ENCODE data around the gene DEFB121. TPM values are rescaled to one million over a fixed set of nuclear protein-coding genes. Genes with fewer than 3 reads are reported as not detected.

The DEFB121 gene
- total RNA-seq, 3 donors from 2014 or later = not detected

DNA sequence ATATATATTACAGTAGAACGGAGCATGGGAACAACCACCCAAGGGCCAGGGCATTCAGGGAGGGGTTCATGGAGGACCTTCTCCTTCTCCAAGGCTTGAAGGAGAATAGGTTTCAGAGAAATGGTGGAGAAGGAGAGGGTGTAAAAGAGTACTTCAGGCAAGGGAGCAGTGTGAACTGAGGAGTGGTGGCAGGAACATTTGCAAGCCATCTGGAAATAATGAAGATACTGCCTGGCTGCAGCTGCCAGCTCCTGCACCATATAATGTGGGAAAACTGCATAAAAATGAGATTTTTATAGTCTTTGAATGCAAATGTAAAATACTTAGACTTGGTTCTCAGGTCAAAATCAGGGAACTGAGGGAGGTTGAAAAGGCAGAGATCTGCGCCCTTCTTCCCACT is 9.6 kb upstream of the DEFB121 start:
- Histone ChIP-seq H3K36me3 (ENCODE audit: low read depth) (no peaks in the 10 kb centered on the region), H3K4me3 (no peak overlapping the region), H3K4me1 (ENCODE audit: low read depth) (no peaks in the 10 kb centered on the region), H3K9me3 (no peaks in the 10 kb centered on the region)
- ATAC-seq (no peak), DNase-seq (no peak)
- no peak for TF ChIP-seq CTCF (IDR thresholded peaks at IDR 0.05)
- intact Hi-C loops (cut with DNase I, micrococcal nuclease) = no loop called here

GRCh38 chr20:31414381-31414780 is 8.4 kb upstream of the DEFB121 start:
- intact Hi-C loops (cut with DNase I, micrococcal nuclease) = no loop called here
- H3K9me3 ChIP-seq = peaks cover 6% of the 10 kb centered on the region
- no peaks in the 10 kb centered on the region for H3K36me3 ChIP-seq (ENCODE audit: low read depth)
- no peaks in the 10 kb centered on the region for H3K4me1 ChIP-seq (ENCODE audit: low read depth)
- ATAC-seq = no peak
- no peak for TF ChIP-seq CTCF (IDR thresholded peaks at IDR 0.05)
- no peak for DNase-seq
- no peak overlapping the region for H3K4me3 ChIP-seq

GRCh38 chr20:31410011-31410410 is 4.0 kb upstream of the DEFB121 start:
- no peak for TF ChIP-seq CTCF (IDR thresholded peaks at IDR 0.05)
- DNase-seq (no peak), ATAC-seq (no peak)
- no peaks in the 10 kb centered on the region for H3K4me1 ChIP-seq (ENCODE audit: low read depth)
- no peaks in the 10 kb centered on the region for H3K36me3 ChIP-seq (ENCODE audit: low read depth)
- peaks cover 6% of the 10 kb centered on the region for H3K9me3 ChIP-seq
- H3K4me3 ChIP-seq = no peak overlapping the region
- intact Hi-C loops (cut with DNase I, micrococcal nuclease) = no loop called here

- DNase-seq = no peak
- intact Hi-C loops (cut with DNase I, micrococcal nuclease) = no loop called here
- ATAC-seq = no peak
- no peak for TF ChIP-seq CTCF (IDR thresholded peaks at IDR 0.05)
- no peak overlapping the region for H3K4me3 ChIP-seq
- H3K36me3 ChIP-seq (ENCODE audit: low read depth) = no peaks in the 10 kb centered on the region
- H3K9me3 ChIP-seq = peaks cover 3% of the 10 kb centered on the region
- H3K4me1 ChIP-seq (ENCODE audit: low read depth) = no peaks in the 10 kb centered on the region
Observed at GRCh38 chr20:31403886-31404285, 2.1 kb downstream of the DEFB121 start.

DNA sequence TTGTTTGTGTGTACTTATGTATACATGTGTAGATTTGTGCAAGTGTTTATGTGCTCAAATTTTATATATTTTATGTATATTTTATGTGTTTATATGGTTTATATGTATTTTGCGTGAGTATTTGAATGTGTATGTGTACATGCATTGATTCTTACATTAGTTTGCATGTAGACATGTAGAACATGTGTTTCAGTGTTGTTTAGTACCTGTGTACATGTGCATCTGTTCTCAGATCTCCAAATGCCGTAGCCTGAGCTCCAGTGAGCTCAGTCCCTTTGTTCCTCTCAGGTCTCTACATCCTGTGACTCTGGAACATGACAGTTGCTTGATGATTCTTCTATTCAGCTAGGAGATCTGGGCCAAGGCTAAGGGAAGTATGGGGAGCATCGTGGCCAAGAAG is 11.1 kb downstream of the DEFB121 start:
- TF ChIP-seq CTCF (IDR thresholded peaks at IDR 0.05) = no peak
- intact Hi-C loops (cut with DNase I, micrococcal nuclease) = no loop called here
- no peak overlapping the region for H3K4me3 ChIP-seq
- H3K9me3 ChIP-seq = peaks cover 4% of the 10 kb centered on the region
- DNase-seq (no peak), ATAC-seq (no peak)
- H3K4me1 ChIP-seq (ENCODE audit: low read depth) = no peaks in the 10 kb centered on the region
- no peaks in the 10 kb centered on the region for H3K36me3 ChIP-seq (ENCODE audit: low read depth)

- no peak for DNase-seq
- H3K4me3 ChIP-seq = no peak overlapping the region
- intact Hi-C loops (cut with DNase I, micrococcal nuclease) = no loop called here
Observed at GRCh38 chr20:31392836-31393235, 13.2 kb downstream of the DEFB121 start.

More at GRCh38 chr20:31392836-31393235, 13.2 kb downstream of the DEFB121 start:
- no peaks in the 10 kb centered on the region for H3K36me3 ChIP-seq (ENCODE audit: low read depth)
- no peak for ATAC-seq
- H3K4me1 ChIP-seq (ENCODE audit: low read depth) = no peaks in the 10 kb centered on the region
- no peak for TF ChIP-seq CTCF (IDR thresholded peaks at IDR 0.05)
- H3K9me3 ChIP-seq = no peaks in the 10 kb centered on the region

Measured in mucosa of descending colon (tissue), 3 donors.